OCI-LY1 (cell line): ENCODE data around the gene TMEM233.

ENCODE experiments used
- H2AFZ ChIP-seq: fragments of 200-600 bp; sonication (generic), shearing (Covaris generic); 2 replicates; pipeline ENCODE4 v1.6.0; 2014; ENCODE audit warnings: antibody characterized with exemption, mild to moderate bottlenecking, low read length
- H3F3A ChIP-seq: fragments of 200-600 bp; sonication (generic), shearing (Covaris generic); 2 replicates; pipeline ENCODE4 v1.6.0; 2014; ENCODE audit warnings: mild to moderate bottlenecking, antibody characterized with exemption, low read length, moderate library complexity; ENCODE audit not compliant: insufficient read depth
- H3K27ac ChIP-seq: fragments of 200-600 bp; sonication (generic); 2 replicates; pipeline ENCODE4 v1.5.1; 2014; ENCODE audit warnings: low read length, mixed run types, mild to moderate bottlenecking, low read depth; ENCODE audit not compliant: poor library complexity, severe bottlenecking
- H3K27me3 ChIP-seq: fragments of 200-600 bp; sonication (generic); 2 replicates; pipeline ENCODE4 v1.6.0; 2014; ENCODE audit warnings: antibody characterized with exemption, mild to moderate bottlenecking, low read length, moderate library complexity; ENCODE audit not compliant: insufficient read depth
- H3K36me3 ChIP-seq: fragments of 200-600 bp; sonication (generic); 2 replicates; pipeline ENCODE4 v1.6.1; 2014; ENCODE audit warnings: mild to moderate bottlenecking, antibody characterized with exemption, low read length, moderate library complexity, mixed read lengths; ENCODE audit not compliant: insufficient read depth
- H3K4me1 ChIP-seq: fragments of 200-600 bp; sonication (generic); 2 replicates; pipeline ENCODE4 v1.5.1; 2014; ENCODE audit warnings: mild to moderate bottlenecking, low read length, moderate library complexity; ENCODE audit not compliant: insufficient read depth, severe bottlenecking
- H3K4me2 ChIP-seq: fragments of 200-600 bp; sonication (generic), shearing (Covaris generic); 2 replicates; pipeline ENCODE4 v1.6.1; 2014; ENCODE audit warnings: low read length
- H3K4me3 ChIP-seq: fragments of 200-600 bp; sonication (generic); 2 replicates; pipeline ENCODE4 v1.5.1; 2014; ENCODE audit warnings: low read length, low read depth, mild to moderate bottlenecking, mixed read lengths; ENCODE audit not compliant: poor library complexity, severe bottlenecking
- H3K79me2 ChIP-seq: fragments of 200-600 bp; shearing (Covaris generic); 2 replicates; pipeline ENCODE4 v1.6.1; 2016; ENCODE audit warnings: mixed run types, low read length, mixed read lengths; ENCODE audit not compliant: insufficient read depth
- H3K9ac ChIP-seq: fragments of 200-600 bp; sonication (generic), shearing (Covaris generic); 2 replicates; pipeline ENCODE4 v1.6.1; 2014; ENCODE audit warnings: mild to moderate bottlenecking, low read length, mixed read lengths
- H3K9me2 ChIP-seq: fragments of 200-600 bp; sonication (generic), shearing (Covaris generic); 2 replicates; pipeline ENCODE4 v1.6.1; 2014; ENCODE audit warnings: low read depth, mild to moderate bottlenecking, low read length, mixed read lengths
- H3K9me3 ChIP-seq: fragments of 200-600 bp; shearing (Covaris generic); 2 replicates; pipeline ENCODE4 v1.6.1; 2014; ENCODE audit warnings: low read length, mixed read lengths
- H4K20me1 ChIP-seq: fragments of 200-600 bp; sonication (generic), shearing (Covaris generic); 2 replicates; pipeline ENCODE4 v1.6.0; 2016; ENCODE audit warnings: mild to moderate bottlenecking, low read length; ENCODE audit not compliant: insufficient read depth
- EZH2 ChIP-seq: fragments of 200-600 bp; sonication (generic), shearing (Covaris generic); IDR thresholded peaks from 2 replicates; pipeline ENCODE4 v1.8.0; 2017; ENCODE audit warnings: borderline replicate concordance, mixed run types, mild to moderate bottlenecking, antibody characterized with exemption, low read length, moderate library complexity, mixed read lengths
- TF ChIP-seq, protein P1 (sequence below): fragments of 200-600 bp; sonication (generic), shearing (Covaris generic); IDR thresholded peaks from 2 replicates; pipeline ENCODE4 v1.5.1; 2017; ENCODE audit warnings: mild to moderate bottlenecking, antibody characterized with exemption, low read length, moderate library complexity, mixed read lengths

Gene TMEM233

DNA sequence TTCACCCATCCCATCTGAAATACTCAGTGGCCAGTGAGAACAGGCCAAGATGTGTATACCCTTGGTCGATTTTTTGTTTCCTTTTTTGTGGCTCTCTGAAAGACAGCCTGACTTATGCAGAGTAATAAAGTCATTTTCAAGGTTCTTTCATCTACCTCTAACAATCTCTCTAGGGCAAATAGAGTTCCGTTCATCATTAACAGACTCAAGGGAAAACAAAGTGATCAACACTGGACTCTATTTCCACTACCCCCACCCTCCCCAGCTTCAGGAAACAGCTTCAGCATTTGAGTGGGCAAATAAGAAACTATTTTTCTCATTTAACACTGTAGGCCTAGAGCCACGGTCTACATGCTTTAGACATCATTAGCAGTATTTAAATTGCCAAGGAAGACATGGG is 90.2 kb downstream of the TMEM233 start:
- no peak overlapping the region for H3K4me3 ChIP-seq
- peaks cover 21% of the 10 kb centered on the region for H3K4me1 ChIP-seq
- H3F3A ChIP-seq = no peaks in the 10 kb centered on the region
- H3K9ac ChIP-seq = no peak overlapping the region
- no peaks in the 10 kb centered on the region for H3K9me3 ChIP-seq
- no peak overlapping the region for H2AFZ ChIP-seq
- H3K9me2 ChIP-seq = no peaks in the 10 kb centered on the region
- H4K20me1 ChIP-seq = no peaks in the 10 kb centered on the region
- H3K79me2 ChIP-seq = no peaks in the 10 kb centered on the region
- no peak overlapping the region for H3K4me2 ChIP-seq
- no peak overlapping the region for H3K27ac ChIP-seq
- H3K36me3 ChIP-seq = peaks cover 78% of the 10 kb centered on the region
- no peak for TF ChIP-seq EZH2
- no peaks in the 10 kb centered on the region for H3K27me3 ChIP-seq

DNA sequence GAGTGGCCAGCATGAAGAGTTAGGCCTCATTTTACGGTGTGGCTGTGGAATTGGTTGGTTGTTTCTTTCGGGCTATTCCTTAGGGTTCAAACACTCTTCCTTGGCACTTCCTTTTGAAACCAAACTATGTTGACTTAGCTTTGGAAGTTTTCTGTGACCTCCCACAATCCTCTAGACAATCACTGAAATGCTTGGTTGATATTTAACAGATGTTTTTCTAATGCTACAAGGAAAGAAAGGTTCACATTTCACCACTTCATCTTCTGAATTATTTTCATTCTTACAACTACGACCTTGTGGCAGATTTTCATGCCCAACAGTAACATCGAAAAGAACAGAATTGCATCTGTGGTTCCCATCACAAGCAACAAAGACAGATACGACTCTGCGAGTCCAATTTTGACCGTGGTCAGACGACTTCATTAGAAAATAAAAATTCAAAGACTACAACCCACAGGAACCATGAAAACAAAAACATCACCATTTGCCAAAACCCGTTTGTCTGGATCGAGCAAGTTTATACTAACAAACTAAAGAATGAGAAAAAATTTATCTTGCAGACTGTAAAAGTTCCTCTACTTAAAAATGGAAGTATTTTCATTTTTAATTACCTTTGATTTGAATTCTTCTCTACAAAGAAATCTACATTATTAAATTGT is 91.3 kb downstream of the TMEM233 start:
- Histone ChIP-seq H3K27ac (no peak overlapping the region), H2AFZ (no peak overlapping the region), H3F3A (no peaks in the 10 kb centered on the region), H3K9ac (no peak overlapping the region), H3K4me1 (peaks cover 21% of the 10 kb centered on the region), H3K4me3 (no peak overlapping the region), H3K4me2 (no peak overlapping the region), H3K27me3 (no peaks in the 10 kb centered on the region), H3K36me3 (peaks cover 72% of the 10 kb centered on the region), H3K9me3 (no peaks in the 10 kb centered on the region), H3K79me2 (no peaks in the 10 kb centered on the region), H4K20me1 (no peaks in the 10 kb centered on the region), H3K9me2 (no peaks in the 10 kb centered on the region)
- TF ChIP-seq, protein P1, sequence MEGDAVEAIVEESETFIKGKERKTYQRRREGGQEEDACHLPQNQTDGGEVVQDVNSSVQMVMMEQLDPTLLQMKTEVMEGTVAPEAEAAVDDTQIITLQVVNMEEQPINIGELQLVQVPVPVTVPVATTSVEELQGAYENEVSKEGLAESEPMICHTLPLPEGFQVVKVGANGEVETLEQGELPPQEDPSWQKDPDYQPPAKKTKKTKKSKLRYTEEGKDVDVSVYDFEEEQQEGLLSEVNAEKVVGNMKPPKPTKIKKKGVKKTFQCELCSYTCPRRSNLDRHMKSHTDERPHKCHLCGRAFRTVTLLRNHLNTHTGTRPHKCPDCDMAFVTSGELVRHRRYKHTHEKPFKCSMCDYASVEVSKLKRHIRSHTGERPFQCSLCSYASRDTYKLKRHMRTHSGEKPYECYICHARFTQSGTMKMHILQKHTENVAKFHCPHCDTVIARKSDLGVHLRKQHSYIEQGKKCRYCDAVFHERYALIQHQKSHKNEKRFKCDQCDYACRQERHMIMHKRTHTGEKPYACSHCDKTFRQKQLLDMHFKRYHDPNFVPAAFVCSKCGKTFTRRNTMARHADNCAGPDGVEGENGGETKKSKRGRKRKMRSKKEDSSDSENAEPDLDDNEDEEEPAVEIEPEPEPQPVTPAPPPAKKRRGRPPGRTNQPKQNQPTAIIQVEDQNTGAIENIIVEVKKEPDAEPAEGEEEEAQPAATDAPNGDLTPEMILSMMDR = no peak
- TF ChIP-seq EZH2 = no peak

DNA sequence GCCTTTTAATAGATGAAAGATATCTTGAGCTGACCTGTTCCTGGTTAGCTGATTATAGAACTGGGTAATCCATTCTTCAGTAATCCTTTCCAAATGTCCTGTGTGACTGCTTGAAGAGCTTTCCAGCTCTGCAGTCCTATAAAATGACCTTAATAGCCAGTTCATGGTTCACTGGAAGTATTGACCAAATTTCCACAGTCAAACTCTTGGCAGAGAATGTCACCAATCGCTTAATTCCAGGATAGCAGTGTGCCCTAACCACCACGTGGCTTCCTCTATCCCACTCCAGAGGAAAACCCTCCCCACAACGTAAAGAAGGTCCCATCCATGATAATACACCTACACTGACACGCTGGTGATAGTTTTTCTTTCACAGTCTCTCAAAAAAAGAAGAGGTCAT is 91.8 kb downstream of the TMEM233 start:
- H3K9me2 ChIP-seq = no peaks in the 10 kb centered on the region
- H3F3A ChIP-seq = no peaks in the 10 kb centered on the region
- H3K27ac ChIP-seq = no peak overlapping the region
- H3K79me2 ChIP-seq = no peaks in the 10 kb centered on the region
- no peak overlapping the region for H2AFZ ChIP-seq
- TF ChIP-seq, protein P1 = no peak
- no peak for TF ChIP-seq EZH2
- H3K27me3 ChIP-seq = no peaks in the 10 kb centered on the region
- no peaks in the 10 kb centered on the region for H3K9me3 ChIP-seq
- H3K4me1 ChIP-seq = peaks cover 21% of the 10 kb centered on the region
- peaks cover 72% of the 10 kb centered on the region for H3K36me3 ChIP-seq
- H3K9ac ChIP-seq = no peak overlapping the region
- no peak overlapping the region for H3K4me3 ChIP-seq
- no peak overlapping the region for H3K4me2 ChIP-seq
- no peaks in the 10 kb centered on the region for H4K20me1 ChIP-seq

DNA sequence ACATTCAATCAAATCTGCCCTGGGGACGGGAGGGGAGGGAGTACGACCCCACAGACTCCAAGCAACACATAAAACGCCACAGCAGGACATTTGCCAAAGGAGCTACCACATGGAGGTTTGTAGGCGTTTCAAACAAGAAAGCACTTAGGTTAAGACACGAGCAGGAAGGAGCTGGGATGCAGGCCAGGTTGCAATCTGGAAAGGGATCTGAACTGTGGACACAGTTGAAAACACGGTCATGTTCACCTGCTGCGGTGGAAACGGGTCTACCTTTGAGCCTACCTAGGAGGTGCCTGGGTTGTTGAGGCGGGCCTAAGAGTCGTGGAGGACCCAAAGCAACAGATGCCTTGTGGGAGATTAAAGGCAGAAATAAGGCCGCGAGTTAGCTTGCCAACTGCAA is 92.8 kb downstream of the TMEM233 start:
- H3K27ac ChIP-seq = no peak overlapping the region
- no peaks in the 10 kb centered on the region for H3F3A ChIP-seq
- H3K4me3 ChIP-seq = no peak overlapping the region
- H3K9me3 ChIP-seq = no peaks in the 10 kb centered on the region
- H3K4me1 ChIP-seq = peaks cover 17% of the 10 kb centered on the region
- H2AFZ ChIP-seq = no peak overlapping the region
- no peak for TF ChIP-seq EZH2
- TF ChIP-seq, protein P1 = no peak
- peaks cover 66% of the 10 kb centered on the region for H3K36me3 ChIP-seq
- H4K20me1 ChIP-seq = no peaks in the 10 kb centered on the region
- no peak overlapping the region for H3K9ac ChIP-seq
- H3K4me2 ChIP-seq = no peak overlapping the region
- no peaks in the 10 kb centered on the region for H3K27me3 ChIP-seq
- H3K9me2 ChIP-seq = no peaks in the 10 kb centered on the region
- H3K79me2 ChIP-seq = no peaks in the 10 kb centered on the region
